ENCODE data around the gene PDX1. TPM values are rescaled to one million over a fixed set of nuclear protein-coding genes. Genes with fewer than 3 reads are reported as not detected.

Gene PDX1
- total RNA-seq, 1 experiment from 2014 or later: not detected

DNA sequence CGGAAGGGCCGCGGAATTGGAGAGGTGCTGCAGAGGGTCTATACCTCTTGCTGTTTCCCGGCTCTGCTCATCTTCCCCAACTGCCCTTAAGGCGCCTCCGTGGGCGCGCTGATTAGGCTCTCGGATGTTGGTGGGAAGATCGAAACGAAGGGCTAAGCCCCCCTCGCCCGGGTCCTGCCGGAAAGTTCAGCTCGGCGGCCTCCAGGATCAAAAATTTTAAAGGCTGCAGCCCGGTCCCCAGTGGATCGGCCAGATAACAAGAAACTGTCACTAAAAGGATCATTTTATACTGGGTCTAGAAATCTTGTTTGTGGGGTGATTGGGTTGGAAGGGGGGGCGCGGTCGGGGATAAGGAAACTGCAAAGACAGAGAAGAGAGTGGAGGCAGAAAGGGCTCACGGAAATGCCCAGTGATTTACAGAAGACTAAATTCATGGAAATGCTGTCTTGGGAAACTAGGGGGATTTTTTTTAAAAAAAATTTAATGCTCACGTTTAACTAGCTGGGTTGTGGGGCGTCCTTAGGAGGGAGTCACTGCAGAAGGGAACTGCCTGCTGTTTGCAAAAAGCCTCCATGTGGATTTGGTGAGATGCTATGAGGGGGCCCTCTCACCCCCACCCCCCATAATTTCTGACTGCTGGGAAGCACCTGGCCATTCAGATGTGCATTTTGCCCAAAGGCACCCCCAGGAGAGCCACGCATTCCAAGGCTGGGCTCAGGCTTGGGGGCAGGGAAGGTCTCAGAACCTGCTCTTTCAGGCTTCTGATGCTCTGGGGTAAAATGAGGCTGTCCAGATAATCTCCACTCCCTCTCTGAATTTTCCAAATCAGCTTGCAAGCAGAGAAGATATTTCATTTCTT, 41.7 kb downstream of the PDX1 start:
- ATAC-seq (peak; percentile 13), DNase-seq (ENCODE audit: low spot score) (peak; percentile 65)
- Mint-ChIP-seq H3K27me3 (ENCODE audit: low read depth) (peaks cover 100% of the 10 kb centered on the region), H3K36me3 (no peaks in the 10 kb centered on the region), H3K4me3 (peak overlapping the region; percentile 55), H3K27ac (no peak overlapping the region), H3K9me3 (no peaks in the 10 kb centered on the region), H3K4me1 (peaks cover 44% of the 10 kb centered on the region)
- ChIA-PET CTCF (interaction anchor here (0.7 to 3.6 kb wide), 23 partner anchors 8 to 600 kb away, joined by 3 to 46 read pairs (median 7); partner anchors contain the start of genes CDX2 and PDX1), POLR2A (no interaction called here)
- TF ChIP-seq TEAD1 (CRISPR knock-in tag; IDR thresholded peaks at IDR 0.05) (peak; percentile 79; the same call in 1 of the 2 replicates), ZNF423 (CRISPR knock-in tag; IDR thresholded peaks at IDR 0.05) (peak; percentile 38; the same call in 1 of the 2 replicates)
- TF ChIP-seq, protein P1, sequence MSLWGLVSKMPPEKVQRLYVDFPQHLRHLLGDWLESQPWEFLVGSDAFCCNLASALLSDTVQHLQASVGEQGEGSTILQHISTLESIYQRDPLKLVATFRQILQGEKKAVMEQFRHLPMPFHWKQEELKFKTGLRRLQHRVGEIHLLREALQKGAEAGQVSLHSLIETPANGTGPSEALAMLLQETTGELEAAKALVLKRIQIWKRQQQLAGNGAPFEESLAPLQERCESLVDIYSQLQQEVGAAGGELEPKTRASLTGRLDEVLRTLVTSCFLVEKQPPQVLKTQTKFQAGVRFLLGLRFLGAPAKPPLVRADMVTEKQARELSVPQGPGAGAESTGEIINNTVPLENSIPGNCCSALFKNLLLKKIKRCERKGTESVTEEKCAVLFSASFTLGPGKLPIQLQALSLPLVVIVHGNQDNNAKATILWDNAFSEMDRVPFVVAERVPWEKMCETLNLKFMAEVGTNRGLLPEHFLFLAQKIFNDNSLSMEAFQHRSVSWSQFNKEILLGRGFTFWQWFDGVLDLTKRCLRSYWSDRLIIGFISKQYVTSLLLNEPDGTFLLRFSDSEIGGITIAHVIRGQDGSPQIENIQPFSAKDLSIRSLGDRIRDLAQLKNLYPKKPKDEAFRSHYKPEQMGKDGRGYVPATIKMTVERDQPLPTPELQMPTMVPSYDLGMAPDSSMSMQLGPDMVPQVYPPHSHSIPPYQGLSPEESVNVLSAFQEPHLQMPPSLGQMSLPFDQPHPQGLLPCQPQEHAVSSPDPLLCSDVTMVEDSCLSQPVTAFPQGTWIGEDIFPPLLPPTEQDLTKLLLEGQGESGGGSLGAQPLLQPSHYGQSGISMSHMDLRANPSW (CRISPR knock-in tag; conservative IDR thresholded peaks at IDR 0.05; ENCODE audit: low read depth): no peak
- TF ChIP-seq, protein P2, sequence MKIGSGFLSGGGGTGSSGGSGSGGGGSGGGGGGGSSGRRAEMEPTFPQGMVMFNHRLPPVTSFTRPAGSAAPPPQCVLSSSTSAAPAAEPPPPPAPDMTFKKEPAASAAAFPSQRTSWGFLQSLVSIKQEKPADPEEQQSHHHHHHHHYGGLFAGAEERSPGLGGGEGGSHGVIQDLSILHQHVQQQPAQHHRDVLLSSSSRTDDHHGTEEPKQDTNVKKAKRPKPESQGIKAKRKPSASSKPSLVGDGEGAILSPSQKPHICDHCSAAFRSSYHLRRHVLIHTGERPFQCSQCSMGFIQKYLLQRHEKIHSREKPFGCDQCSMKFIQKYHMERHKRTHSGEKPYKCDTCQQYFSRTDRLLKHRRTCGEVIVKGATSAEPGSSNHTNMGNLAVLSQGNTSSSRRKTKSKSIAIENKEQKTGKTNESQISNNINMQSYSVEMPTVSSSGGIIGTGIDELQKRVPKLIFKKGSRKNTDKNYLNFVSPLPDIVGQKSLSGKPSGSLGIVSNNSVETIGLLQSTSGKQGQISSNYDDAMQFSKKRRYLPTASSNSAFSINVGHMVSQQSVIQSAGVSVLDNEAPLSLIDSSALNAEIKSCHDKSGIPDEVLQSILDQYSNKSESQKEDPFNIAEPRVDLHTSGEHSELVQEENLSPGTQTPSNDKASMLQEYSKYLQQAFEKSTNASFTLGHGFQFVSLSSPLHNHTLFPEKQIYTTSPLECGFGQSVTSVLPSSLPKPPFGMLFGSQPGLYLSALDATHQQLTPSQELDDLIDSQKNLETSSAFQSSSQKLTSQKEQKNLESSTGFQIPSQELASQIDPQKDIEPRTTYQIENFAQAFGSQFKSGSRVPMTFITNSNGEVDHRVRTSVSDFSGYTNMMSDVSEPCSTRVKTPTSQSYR (CRISPR knock-in tag; IDR thresholded peaks at IDR 0.05): peak; percentile 68; the same call in 1 of the 2 replicates

DNA sequence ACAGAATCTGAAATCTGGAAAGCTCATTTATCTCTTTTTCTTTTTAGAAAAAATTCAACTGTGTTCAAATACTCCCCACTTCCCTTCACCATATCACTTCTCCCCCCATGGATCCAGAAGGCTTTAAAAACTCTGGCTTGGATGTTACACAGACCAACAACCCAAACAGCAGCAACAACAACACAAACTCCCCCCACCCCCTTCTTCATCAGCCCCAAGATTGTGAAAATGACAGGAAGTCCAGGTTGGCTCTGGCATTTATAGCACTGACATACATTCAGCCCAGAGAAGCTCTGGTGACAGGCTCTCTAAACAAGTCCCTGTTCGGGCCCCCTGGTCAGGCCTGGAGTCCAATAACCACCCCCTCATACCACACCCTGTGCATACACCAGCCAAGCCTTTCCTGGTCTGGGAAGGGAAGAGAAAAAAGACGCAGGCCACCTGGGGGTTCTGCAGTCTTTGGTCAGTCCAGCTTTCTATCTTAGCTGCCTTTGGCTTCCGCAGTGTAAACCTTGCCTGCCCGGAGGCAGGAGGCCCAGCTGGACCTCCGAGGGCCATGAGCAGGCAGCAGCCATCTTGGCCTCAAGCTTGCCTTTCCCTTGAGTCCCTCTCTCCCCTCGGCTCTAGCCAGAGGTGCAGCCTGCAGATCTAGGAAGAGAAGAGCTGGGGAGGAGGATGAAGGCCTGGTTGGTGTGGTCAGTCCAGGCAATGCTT, 42.5 kb downstream of the PDX1 start:
- TF ChIP-seq GTF2I (CRISPR knock-in tag; conservative IDR thresholded peaks at IDR 0.05) (no peak), OVOL2 (CRISPR knock-in tag; IDR thresholded peaks at IDR 0.05; ENCODE audit: borderline replicate concordance) (no peak)
- TF ChIP-seq, protein P3, sequence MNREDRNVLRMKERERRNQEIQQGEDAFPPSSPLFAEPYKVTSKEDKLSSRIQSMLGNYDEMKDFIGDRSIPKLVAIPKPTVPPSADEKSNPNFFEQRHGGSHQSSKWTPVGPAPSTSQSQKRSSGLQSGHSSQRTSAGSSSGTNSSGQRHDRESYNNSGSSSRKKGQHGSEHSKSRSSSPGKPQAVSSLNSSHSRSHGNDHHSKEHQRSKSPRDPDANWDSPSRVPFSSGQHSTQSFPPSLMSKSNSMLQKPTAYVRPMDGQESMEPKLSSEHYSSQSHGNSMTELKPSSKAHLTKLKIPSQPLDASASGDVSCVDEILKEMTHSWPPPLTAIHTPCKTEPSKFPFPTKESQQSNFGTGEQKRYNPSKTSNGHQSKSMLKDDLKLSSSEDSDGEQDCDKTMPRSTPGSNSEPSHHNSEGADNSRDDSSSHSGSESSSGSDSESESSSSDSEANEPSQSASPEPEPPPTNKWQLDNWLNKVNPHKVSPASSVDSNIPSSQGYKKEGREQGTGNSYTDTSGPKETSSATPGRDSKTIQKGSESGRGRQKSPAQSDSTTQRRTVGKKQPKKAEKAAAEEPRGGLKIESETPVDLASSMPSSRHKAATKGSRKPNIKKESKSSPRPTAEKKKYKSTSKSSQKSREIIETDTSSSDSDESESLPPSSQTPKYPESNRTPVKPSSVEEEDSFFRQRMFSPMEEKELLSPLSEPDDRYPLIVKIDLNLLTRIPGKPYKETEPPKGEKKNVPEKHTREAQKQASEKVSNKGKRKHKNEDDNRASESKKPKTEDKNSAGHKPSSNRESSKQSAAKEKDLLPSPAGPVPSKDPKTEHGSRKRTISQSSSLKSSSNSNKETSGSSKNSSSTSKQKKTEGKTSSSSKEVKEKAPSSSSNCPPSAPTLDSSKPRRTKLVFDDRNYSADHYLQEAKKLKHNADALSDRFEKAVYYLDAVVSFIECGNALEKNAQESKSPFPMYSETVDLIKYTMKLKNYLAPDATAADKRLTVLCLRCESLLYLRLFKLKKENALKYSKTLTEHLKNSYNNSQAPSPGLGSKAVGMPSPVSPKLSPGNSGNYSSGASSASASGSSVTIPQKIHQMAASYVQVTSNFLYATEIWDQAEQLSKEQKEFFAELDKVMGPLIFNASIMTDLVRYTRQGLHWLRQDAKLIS (CRISPR knock-in tag; IDR thresholded peaks at IDR 0.05; ENCODE audit: borderline replicate concordance): no peak
- Mint-ChIP-seq H3K36me3 (no peaks in the 10 kb centered on the region), H3K27me3 (ENCODE audit: low read depth) (peaks cover 100% of the 10 kb centered on the region), H3K27ac (no peak overlapping the region), H3K4me1 (peaks cover 49% of the 10 kb centered on the region), H3K4me3 (peak overlapping the region; percentile 25), H3K9me3 (no peaks in the 10 kb centered on the region)
- ATAC-seq (no peak), DNase-seq (ENCODE audit: low spot score) (no peak)
- ChIA-PET POLR2A (interaction anchor here (1.0 kb wide), 1 partner anchor 13 kb away, joined by 3 read pairs; no protein-coding TSS in a partner anchor), CTCF (interaction anchor here (1.0 to 3.6 kb wide), 10 partner anchors 9 to 600 kb away, joined by 3 to 46 read pairs (median 8); no protein-coding TSS in a partner anchor)

DNA sequence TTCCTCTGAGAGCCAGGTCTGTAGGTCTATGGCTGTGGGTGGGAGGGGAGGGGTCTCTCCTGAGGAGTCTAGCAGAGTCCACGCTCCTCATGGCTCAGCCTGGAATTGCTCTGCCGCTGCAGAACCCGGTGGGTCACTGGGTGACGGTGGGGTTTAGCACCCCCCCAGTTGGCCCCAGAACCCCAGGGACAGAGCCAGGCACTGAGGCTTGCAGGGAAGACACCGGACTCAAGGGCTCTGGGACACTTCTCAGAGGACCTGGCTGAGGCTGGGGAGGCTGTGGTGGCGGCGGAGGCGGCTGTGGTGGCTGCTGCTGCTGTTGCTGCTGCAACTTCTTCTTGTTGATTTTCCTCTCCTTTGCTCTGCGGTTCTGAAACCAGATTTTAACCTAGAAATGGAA, 43.2 kb downstream of the PDX1 start:
- POLR2A ChIA-PET: interaction anchor here (1.0 kb wide), 1 partner anchor 13 kb away, joined by 3 read pairs; no protein-coding TSS in a partner anchor
- no peak overlapping the region for H3K4me3 Mint-ChIP-seq

More for the DNA sequence above, 43.2 kb downstream of the PDX1 start:
- H3K27ac Mint-ChIP-seq: no peak overlapping the region
- H3K4me1 Mint-ChIP-seq: peaks cover 56% of the 10 kb centered on the region
- no peaks in the 10 kb centered on the region for H3K36me3 Mint-ChIP-seq
- DNase-seq (ENCODE audit: low spot score): no peak
- no peaks in the 10 kb centered on the region for H3K9me3 Mint-ChIP-seq
- ATAC-seq: no peak
- peaks cover 100% of the 10 kb centered on the region for H3K27me3 Mint-ChIP-seq (ENCODE audit: low read depth)
- TF ChIP-seq, protein P4, sequence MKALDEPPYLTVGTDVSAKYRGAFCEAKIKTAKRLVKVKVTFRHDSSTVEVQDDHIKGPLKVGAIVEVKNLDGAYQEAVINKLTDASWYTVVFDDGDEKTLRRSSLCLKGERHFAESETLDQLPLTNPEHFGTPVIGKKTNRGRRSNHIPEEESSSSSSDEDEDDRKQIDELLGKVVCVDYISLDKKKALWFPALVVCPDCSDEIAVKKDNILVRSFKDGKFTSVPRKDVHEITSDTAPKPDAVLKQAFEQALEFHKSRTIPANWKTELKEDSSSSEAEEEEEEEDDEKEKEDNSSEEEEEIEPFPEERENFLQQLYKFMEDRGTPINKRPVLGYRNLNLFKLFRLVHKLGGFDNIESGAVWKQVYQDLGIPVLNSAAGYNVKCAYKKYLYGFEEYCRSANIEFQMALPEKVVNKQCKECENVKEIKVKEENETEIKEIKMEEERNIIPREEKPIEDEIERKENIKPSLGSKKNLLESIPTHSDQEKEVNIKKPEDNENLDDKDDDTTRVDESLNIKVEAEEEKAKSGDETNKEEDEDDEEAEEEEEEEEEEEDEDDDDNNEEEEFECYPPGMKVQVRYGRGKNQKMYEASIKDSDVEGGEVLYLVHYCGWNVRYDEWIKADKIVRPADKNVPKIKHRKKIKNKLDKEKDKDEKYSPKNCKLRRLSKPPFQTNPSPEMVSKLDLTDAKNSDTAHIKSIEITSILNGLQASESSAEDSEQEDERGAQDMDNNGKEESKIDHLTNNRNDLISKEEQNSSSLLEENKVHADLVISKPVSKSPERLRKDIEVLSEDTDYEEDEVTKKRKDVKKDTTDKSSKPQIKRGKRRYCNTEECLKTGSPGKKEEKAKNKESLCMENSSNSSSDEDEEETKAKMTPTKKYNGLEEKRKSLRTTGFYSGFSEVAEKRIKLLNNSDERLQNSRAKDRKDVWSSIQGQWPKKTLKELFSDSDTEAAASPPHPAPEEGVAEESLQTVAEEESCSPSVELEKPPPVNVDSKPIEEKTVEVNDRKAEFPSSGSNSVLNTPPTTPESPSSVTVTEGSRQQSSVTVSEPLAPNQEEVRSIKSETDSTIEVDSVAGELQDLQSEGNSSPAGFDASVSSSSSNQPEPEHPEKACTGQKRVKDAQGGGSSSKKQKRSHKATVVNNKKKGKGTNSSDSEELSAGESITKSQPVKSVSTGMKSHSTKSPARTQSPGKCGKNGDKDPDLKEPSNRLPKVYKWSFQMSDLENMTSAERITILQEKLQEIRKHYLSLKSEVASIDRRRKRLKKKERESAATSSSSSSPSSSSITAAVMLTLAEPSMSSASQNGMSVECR (CRISPR knock-in tag; IDR thresholded peaks at IDR 0.05; ENCODE audit: borderline replicate concordance): no peak
- CTCF ChIA-PET: interaction anchor here (1.0 to 3.6 kb wide), 9 partner anchors 8 to 601 kb away, joined by 3 to 46 read pairs (median 10); no protein-coding TSS in a partner anchor

All from WTC11 (cell line).